GM12873 (cell line): ENCODE data around the gene USP44.
A peak's percentile ranks its signal among the peaks of the same experiment; 100 is the strongest.

ENCODE experiments used
- CTCF ChIP-seq: IDR thresholded peaks from 2 replicates; pipeline ENCODE4 v1.5.1; 2012; ENCODE audit warnings: low read depth, mild to moderate bottlenecking, moderate library complexity, low read length, control low read depth; ENCODE audit not compliant: insufficient read depth; ENCODE audit errors: missing control alignments

USP44 gene

DNA sequence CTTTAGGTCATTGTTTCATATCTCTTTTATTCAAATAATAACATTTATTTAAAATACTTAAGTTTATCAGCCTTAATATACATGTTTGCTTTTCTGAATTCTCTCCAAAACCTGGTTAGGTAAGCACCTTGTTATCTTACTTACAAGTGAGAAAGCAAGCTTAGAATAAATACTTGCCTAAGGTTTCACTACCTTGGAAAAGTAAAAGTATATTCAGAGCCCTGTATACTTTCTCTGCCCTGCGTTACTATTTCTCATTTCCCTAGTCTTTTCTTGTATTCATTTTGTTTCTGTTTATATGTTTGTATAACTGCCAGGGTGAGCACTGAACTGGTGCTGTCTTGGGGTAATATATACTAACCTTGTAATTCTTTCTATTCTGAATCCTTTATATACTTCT is 55.8 kb downstream of the USP44 start:
- no peak for TF ChIP-seq CTCF

- no peak for TF ChIP-seq CTCF
Measured at GRCh38 chr12:95494888-95495287, 56.4 kb downstream of the USP44 start.

- no peak for TF ChIP-seq CTCF
Measured at GRCh38 chr12:95492462-95492861, 58.8 kb downstream of the USP44 start.

GRCh38 chr12:95487024-95487423 is 64.3 kb downstream of the USP44 start:
- no peak for TF ChIP-seq CTCF

DNA sequence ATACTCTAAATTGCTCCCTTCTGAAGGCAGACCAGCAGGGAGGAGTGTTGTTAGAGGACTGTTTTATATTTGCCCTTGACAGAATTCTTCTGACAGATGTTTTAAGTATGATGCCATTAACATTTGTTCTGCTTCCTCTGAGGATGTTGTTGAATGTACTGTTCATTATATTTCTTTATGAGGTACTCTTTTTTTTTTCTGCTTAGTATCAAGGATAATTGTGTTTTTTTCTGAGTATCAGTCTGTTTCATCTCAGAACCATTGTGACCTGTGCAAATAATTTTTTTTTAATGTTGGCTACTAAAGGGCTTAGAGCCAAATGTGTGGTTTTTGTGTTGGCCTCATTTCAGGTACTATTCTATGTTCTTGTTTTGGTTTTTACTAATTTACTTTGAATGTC is 66.8 kb downstream of the USP44 start:
- no peak for TF ChIP-seq CTCF

GRCh38 chr12:95481888-95482287 is 69.4 kb downstream of the USP44 start:
- TF ChIP-seq CTCF = no peak

DNA sequence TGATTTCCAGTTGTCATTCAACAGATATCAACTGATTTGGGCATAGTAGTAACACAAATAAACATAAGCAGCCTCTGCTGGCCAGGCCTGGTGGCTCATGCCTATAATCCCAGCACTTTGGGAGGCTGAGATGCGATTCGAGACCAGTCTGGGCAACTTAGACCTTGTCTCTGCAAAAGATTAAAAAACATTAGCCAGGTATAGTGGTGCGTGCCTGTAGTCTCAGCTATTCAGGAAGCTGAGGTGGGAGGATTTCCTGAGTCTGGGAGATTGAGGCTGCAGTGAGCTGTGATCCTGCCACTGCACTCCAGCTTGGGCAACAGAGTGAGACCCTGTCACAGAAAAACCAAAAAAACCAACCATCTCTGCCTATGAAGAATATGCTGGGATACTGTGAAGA is 70.2 kb downstream of the USP44 start:
- TF ChIP-seq CTCF = peak; percentile 4
